Thoracic aorta (tissue), 2 donors: ENCODE results near the gene TAAR8. TPM values are rescaled to one million over a fixed set of nuclear protein-coding genes. Genes with fewer than 3 reads are reported as not detected.
A peak's percentile ranks its signal among the peaks of the same experiment; 100 is the strongest.
"Not testable (repeated sequence)": the region's sequence is repeated elsewhere in the genome, so short reads cannot be mapped to it uniquely, and the experiment has no call there.

Experiments used
- ATAC-seq: fragments of 150-250 bp; one replicate; pipeline ENCODE4 v1.8.0; 2017; ENCODE audit warnings: low read depth; ENCODE audit not compliant: insufficient number of reproducible peaks, low FRiP score
- DNase-seq: peaks from one replicate; pipeline ENCODE4 v3.0.0-alpha.2; 2020; ENCODE audit warnings: low spot score
- H3K27ac ChIP-seq, 2 donors: fragments of 200-600 bp; sonication (generic); 1 replicate in 1 of 2; 2 replicates in 1 of 2; pipeline ENCODE4 v1.5.1; 2016; ENCODE audit warnings: mild to moderate bottlenecking in 2 of 2, moderate library complexity in 2 of 2
- H3K27me3 ChIP-seq: fragments of 200-600 bp; sonication (generic); replicated peaks from 2 replicates; pipeline ENCODE4 v1.6.0; 2016; ENCODE audit warnings: mild to moderate bottlenecking; ENCODE audit not compliant: insufficient read depth
- H3K36me3 ChIP-seq: fragments of 200-600 bp; sonication (generic); one replicate; pipeline ENCODE4 v1.5.1; 2016
- H3K4me1 ChIP-seq, 2 donors: fragments of 200-600 bp; sonication (generic); 1 replicate in 1 of 2; 2 replicates in 1 of 2; pipeline versions ENCODE4 v1.5.1 to v1.6.0; 2016; ENCODE audit warnings: low read depth in 2 of 2, mild to moderate bottlenecking in 1 of 2; ENCODE audit not compliant: control insufficient read depth in 1 of 2
- H3K4me3 ChIP-seq: fragments of 200-600 bp; sonication (generic); 2 replicates; pipeline ENCODE4 v1.5.1; 2016; ENCODE audit warnings: mild to moderate bottlenecking
- H3K9me3 ChIP-seq: fragments of 200-600 bp; sonication (generic); 2 replicates; pipeline ENCODE4 v1.5.1; 2016
- CTCF ChIP-seq: fragments of 200-600 bp; sonication (generic); IDR thresholded peaks from one replicate; pipeline ENCODE4 v1.5.1; 2019; ENCODE audit warnings: antibody characterized with exemption
- total RNA-seq, 2 donors: library from RNA; depleted of rRNA; stranded (reverse); fragments of >200 nt; gene quantifications; one replicate each; pipeline versions ENCODE4 v1.1.0 to v1.2.3, GENCODE V29; 2016

TAAR8 gene
- total RNA-seq, 2 donors from 2014 or later: not detected

GRCh38 chr6:132526461-132526860 is 26.0 kb upstream of the TAAR8 start:
- DNase-seq: no peak
- H3K9me3 ChIP-seq: no peaks in the 10 kb centered on the region
- H3K36me3 ChIP-seq: no peaks in the 10 kb centered on the region
- no peak overlapping the region for H3K27ac ChIP-seq
- H3K4me3 ChIP-seq: no peak overlapping the region
- no peak for ATAC-seq
- H3K4me1 ChIP-seq: peaks cover 0 to 3% of the 10 kb centered on the region in 2 donors
- no peak for TF ChIP-seq CTCF
- no peaks in the 10 kb centered on the region for H3K27me3 ChIP-seq

GRCh38 chr6:132527791-132528190 is 24.7 kb upstream of the TAAR8 start:
- Histone ChIP-seq H3K27ac (no peak overlapping the region), H3K9me3 (no peaks in the 10 kb centered on the region), H3K4me1 (no peaks in the 10 kb centered on the region), H3K4me3 (no peak overlapping the region), H3K27me3 (no peaks in the 10 kb centered on the region), H3K36me3 (no peaks in the 10 kb centered on the region)
- no peak for TF ChIP-seq CTCF
- DNase-seq: no peak
- ATAC-seq: no peak

- no peaks in the 10 kb centered on the region for H3K27me3 ChIP-seq
- H3K36me3 ChIP-seq: no peaks in the 10 kb centered on the region
- DNase-seq: no peak
- H3K27ac ChIP-seq: no peak overlapping the region
- peak; percentile 63 for ATAC-seq
- peak; percentile 88 for TF ChIP-seq CTCF
- H3K4me1 ChIP-seq: no peaks in the 10 kb centered on the region
- H3K9me3 ChIP-seq: no peaks in the 10 kb centered on the region
- peak overlapping the region; percentile 62 for H3K4me3 ChIP-seq
These were observed 22.0 kb upstream of the TAAR8 start for GRCh38 chr6:132530293-132530974.

- H3K9me3 ChIP-seq, H3K4me1 ChIP-seq, H3K27ac ChIP-seq, H3K36me3 ChIP-seq, H3K27me3 ChIP-seq, H3K4me3 ChIP-seq, DNase-seq, ATAC-seq: not testable (repeated sequence)
These were observed 17.9 kb upstream of the TAAR8 start for GRCh38 chr6:132534546-132534945.

- Histone ChIP-seq H3K36me3 (no peaks in the 10 kb centered on the region), H3K4me1 (peaks cover 3 to 8% of the 10 kb centered on the region in 2 donors), H3K9me3 (no peaks in the 10 kb centered on the region), H3K27ac (no peak overlapping the region), H3K27me3 (no peaks in the 10 kb centered on the region), H3K4me3 (no peak overlapping the region)
- DNase-seq: no peak
- ATAC-seq: no peak
- no peak for TF ChIP-seq CTCF
These were observed 15.3 kb upstream of the TAAR8 start for GRCh38 chr6:132537145-132537544.

- ATAC-seq (no peak), DNase-seq (no peak)
- H3K36me3 ChIP-seq: no peaks in the 10 kb centered on the region
- no peaks in the 10 kb centered on the region for H3K27me3 ChIP-seq
- peaks cover 3 to 8% of the 10 kb centered on the region in 2 donors for H3K4me1 ChIP-seq
- H3K27ac ChIP-seq: no peak within 1 kb of the TSS
- no peak for TF ChIP-seq CTCF
- H3K4me3 ChIP-seq: no peak within 1 kb of the TSS
- H3K9me3 ChIP-seq: no peaks in the 10 kb centered on the region
These were observed 14.5 kb upstream of the TAAR8 start, which contains the start of gene TAAR9 for GRCh38 chr6:132537977-132538376. Gene TAAR9, plus strand, starts transcription at chr6:132538277. Its CDS starts 13 bp downstream, at chr6:132538290.
